ENCODE data around the gene ARL4D.

DNA sequence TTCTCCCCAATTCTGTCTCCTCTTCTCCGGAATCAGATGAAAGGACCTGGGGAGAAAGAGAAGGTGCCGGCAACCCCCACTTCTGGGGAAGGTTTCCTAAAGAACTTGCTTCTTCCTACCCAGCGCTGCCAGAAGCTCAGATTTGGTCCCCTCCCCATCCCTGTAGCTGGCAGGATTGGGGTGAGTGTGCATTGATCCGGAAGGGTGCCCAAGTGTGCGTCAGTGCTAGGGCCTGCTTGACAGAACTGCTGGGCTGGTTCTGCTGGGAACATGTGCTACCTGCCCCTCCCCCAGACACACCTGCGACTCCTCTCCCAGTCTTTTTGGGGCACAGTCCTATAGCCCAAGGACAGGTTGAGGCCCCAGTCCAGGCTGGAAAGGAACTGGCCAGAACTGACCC is 3.3 kb downstream of the ARL4D start:
- no peak for TF ChIP-seq GATA2 (IDR thresholded peaks at IDR 0.05; ENCODE audit: low read depth, low read length)
- TF ChIP-seq GATA3 (IDR thresholded peaks at IDR 0.05; ENCODE audit: low read depth, low read length): no peak

Data from SH-SY5Y (cell line).